ENCODE measurements around the gene RPL12. TPM values are rescaled to one million over a fixed set of nuclear protein-coding genes. Genes with fewer than 3 reads are reported as not detected.

RPL12 gene
- polyA plus RNA-seq, 12 donors, result 1,755 to 4,728 (median 1,990) TPM

DNA sequence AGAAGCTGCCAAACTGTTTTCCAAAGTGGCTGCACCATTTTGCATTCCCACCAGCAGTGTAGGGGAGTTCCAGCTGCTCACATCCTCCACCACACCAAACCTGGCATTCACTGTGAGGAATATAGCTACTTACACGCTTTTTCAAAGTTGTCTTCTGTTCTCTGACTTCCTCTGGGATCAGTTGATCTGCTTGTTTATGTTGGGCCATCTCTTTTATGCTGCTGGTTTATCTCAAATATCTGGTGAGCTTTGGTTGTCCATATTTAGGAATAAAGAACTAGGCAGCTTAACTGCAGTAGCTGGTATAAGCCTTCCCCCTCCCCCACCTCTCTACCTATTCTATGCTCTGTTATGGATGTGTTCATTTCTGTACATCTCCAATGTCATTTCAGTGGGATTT lies 35.5 kb downstream of the RPL12 start:
- DNase-seq, result no peak

GRCh38 chr9:127415141-127415540 lies 36.1 kb downstream of the RPL12 start:
- DNase-seq, result no peak

DNA sequence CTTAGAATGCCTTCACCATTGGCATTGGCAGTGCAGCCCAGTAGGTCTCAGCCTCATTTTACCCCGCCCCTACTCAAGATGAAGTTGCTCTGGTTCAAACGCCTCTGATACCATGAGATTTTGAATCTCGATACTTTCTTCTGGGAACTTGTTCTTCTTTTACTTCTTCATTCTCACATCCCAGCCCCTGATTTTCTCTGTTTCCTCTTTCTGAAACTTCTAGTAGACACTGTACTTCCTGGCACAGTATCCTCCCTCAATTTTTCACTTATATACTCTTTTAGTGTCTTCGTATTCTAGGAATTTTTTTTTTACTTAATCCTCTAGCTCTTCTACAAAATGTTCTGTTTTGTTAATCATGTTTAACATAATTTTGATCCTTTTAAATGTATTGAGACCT lies 40.1 kb downstream of the RPL12 start:
- DNase-seq, result no peak

- DNase-seq, result no peak
These were observed 43.7 kb downstream of the RPL12 start for GRCh38 chr9:127407492-127407843.

DNA sequence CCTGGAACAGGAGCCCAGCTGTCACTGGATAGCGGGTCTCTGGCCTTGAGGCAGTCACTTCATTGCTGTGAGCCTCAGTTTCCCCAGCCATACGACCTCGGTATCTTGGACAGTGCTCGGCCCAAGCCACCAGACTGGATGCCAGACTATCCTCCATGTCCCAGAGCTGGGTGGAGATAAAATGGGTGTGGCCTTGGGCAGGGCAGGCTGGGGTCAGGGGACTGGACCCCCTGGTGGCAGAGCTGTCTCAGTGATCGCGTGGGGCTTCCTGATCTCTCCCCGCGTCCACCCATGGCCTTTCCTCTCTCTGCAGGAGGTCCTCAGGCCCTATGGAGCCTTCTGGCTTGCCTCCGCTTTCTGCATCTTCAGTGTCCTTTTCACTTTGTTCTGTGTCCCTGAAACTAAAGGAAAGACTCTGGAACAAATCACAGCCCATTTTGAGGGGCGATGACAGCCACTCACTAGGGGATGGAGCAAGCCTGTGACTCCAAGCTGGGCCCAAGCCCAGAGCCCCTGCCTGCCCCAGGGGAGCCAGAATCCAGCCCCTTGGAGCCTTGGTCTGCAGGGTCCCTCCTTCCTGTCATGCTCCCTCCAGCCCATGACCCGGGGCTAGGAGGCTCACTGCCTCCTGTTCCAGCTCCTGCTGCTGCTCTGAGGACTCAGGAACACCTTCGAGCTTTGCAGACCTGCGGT lies 44.3 kb downstream of the RPL12 start:
- DNase-seq, result no peak

DNA sequence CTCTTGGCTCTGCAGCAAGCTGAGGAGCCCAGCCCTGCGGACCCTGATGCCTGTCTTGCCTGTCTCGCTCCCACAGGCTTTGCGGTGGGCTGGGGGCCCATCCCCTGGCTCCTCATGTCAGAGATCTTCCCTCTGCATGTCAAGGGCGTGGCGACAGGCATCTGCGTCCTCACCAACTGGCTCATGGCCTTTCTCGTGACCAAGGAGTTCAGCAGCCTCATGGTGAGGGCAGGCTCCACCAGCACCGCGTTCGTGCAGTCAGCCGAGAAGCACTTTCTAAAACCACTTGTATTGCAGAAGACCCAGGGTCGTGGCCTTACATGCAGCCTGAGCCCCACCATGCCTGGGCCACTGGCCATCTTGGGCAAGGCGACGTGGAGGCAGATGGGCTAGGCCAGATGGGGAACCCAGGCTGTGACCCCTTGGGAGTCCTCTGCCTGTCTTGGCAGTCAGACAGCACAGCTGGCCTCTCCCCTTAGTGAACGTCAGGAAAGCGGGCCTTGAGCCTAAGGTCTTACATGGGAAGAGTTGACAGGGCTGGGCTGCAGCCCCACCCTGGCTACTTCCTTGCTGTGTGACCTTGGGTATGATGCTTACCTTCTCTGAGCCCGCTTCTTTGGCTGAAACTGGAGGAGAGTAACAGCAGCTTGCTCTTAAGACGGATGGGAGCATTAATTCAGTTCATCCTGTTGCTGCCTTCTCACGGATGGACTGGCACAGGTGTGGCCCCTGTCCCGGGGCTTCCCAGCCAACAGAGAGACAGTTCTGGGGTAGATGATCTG lies 45.7 kb downstream of the RPL12 start:
- no peak for DNase-seq

DNA sequence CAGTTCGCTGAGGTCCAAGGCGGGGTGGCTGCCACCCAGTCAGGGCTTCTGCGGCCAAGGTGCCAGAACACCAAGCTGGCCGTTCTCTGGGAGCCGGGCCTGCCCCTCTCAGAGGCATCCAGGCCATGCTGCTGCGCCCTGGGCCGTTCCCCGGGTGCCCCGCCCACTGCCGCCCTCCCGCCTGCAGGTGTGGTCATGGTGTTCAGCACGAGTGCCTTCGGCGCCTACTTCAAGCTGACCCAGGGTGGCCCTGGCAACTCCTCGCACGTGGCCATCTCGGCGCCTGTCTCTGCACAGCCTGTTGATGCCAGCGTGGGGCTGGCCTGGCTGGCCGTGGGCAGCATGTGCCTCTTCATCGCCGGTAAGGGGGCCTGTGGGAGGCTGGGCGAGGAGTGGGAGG lies 46.6 kb downstream of the RPL12 start:
- DNase-seq, result no peak

GRCh38 chr9:127403507-127404192 lies 47.6 kb downstream of the RPL12 start:
- no peak for DNase-seq

GRCh38 chr9:127402401-127403090 lies 48.7 kb downstream of the RPL12 start:
- DNase-seq, result no peak

- DNase-seq, result no peak
These were observed 51.4 kb downstream of the RPL12 start for GRCh38 chr9:127399736-127400269.

DNA sequence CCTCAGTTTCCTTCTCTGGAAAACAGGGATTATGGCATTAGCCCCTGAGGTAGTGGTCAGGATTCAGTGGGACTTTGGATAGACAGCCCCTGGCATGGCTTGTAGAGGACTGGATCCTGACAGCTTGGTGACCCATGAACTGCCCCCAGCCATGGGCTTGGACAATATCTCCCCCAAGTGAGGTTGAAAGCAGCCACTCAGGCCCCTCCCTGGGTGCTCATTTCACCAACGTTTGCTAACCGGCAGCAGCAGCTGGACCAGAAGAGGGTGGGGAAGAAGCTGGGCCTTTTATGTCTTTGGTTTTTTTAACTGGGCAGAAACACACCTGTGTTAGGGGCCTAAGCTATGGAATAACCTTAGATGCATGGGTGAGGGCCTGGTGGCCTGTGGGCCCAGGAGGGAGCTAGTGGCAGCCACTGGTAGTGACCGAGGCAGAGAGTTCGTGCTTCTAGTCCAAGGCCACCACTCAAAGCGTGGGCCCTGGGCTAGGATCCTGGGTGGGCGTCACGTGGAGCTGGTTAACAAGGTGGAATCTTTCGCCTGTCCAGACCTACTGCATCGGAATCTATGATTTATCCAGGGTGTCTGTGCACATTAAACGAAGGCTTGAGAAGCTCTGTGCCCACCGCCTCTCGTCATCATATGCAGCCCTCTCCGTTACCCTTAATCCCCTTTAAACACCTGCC lies 52.3 kb downstream of the RPL12 start:
- no peak for DNase-seq

- no peak for DNase-seq
These were observed 52.9 kb downstream of the RPL12 start for GRCh38 chr9:127398275-127398647.

Other genes with a start within 250 kb of the RPL12 start
- 10 to 100 TPM in 11 of 12 donors, not detected in 1; 15.1 to 44.8 (median 19.7) TPM for gene GARNL3, start 186.6 kb downstream of the RPL12 start, polyA plus RNA-seq (ENCODE audit: insufficient read length in 12 of 12)
- 10 to 100 TPM in 9 of 12 donors, 1 to 10 TPM in 2, not detected in 1; 8.7 to 16.1 (median 11.9) TPM for gene SLC2A8, start 54.2 kb downstream of the RPL12 start, polyA plus RNA-seq (ENCODE audit: insufficient read length in 12 of 12)
- gene ZNF79, start 27.0 kb downstream of the RPL12 start, polyA plus RNA-seq (ENCODE audit: insufficient read length in 12 of 12), result 1 to 10 TPM in 10 of 12 donors, not detected in 2; 3.8 to 6.7 (median 5.1) TPM
- gene LRSAM1, start 104 bp upstream of the RPL12 start, polyA plus RNA-seq (ENCODE audit: insufficient read length in 12 of 12), result 10 to 100 TPM in 8 of 12 donors, 1 to 10 TPM in 3, not detected in 1; 8.9 to 19.5 (median 11.5) TPM
- 10 to 100 TPM in 11 of 12 donors, not detected in 1; 11.2 to 27.1 (median 14.7) TPM for gene STXBP1, start 160.9 kb upstream of the RPL12 start, polyA plus RNA-seq (ENCODE audit: insufficient read length in 12 of 12)

All from muscle of arm (tissue), 12 donors.